Measurements from ENCODE around the gene PRICKLE3. TPM values are rescaled to one million over a fixed set of nuclear protein-coding genes. Genes with fewer than 3 reads are reported as not detected.

PRICKLE3 gene
- total RNA-seq, 1 experiment from 2014 or later, result 14.5 TPM

- CTCF ChIA-PET, result no interaction called here
- no peak for DNase-seq (ENCODE audit: unreplicated experiment)
- no peaks in the 10 kb centered on the region for H3K9me3 Mint-ChIP-seq (ENCODE audit: unreplicated experiment)
- no peaks in the 10 kb centered on the region for H3K4me1 Mint-ChIP-seq (ENCODE audit: insufficient read depth, unreplicated experiment)
- TF ChIP-seq, protein P1, sequence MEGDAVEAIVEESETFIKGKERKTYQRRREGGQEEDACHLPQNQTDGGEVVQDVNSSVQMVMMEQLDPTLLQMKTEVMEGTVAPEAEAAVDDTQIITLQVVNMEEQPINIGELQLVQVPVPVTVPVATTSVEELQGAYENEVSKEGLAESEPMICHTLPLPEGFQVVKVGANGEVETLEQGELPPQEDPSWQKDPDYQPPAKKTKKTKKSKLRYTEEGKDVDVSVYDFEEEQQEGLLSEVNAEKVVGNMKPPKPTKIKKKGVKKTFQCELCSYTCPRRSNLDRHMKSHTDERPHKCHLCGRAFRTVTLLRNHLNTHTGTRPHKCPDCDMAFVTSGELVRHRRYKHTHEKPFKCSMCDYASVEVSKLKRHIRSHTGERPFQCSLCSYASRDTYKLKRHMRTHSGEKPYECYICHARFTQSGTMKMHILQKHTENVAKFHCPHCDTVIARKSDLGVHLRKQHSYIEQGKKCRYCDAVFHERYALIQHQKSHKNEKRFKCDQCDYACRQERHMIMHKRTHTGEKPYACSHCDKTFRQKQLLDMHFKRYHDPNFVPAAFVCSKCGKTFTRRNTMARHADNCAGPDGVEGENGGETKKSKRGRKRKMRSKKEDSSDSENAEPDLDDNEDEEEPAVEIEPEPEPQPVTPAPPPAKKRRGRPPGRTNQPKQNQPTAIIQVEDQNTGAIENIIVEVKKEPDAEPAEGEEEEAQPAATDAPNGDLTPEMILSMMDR (IDR thresholded peaks at IDR 0.05; ENCODE audit: unreplicated experiment), result no peak
- H3K27me3 Mint-ChIP-seq (ENCODE audit: insufficient read depth, unreplicated experiment), result peaks cover 12% of the 10 kb centered on the region
- no peak overlapping the region for H3K27ac Mint-ChIP-seq (ENCODE audit: low read depth, unreplicated experiment)
- intact Hi-C loops (cut with micrococcal nuclease), result no loop called here
- no TSS peak for BruUV-seq (replicated peaks)
- no peaks in the 10 kb centered on the region for H3K36me3 Mint-ChIP-seq (ENCODE audit: insufficient read depth, unreplicated experiment)
- POLR2A ChIA-PET, result no interaction called here
- H3K4me3 Mint-ChIP-seq (ENCODE audit: unreplicated experiment), result no peak overlapping the region
Measured at GRCh38 chrX:49220100-49220499, 33.9 kb upstream of the PRICKLE3 start.

- peaks cover 11% of the 10 kb centered on the region for H3K27me3 Mint-ChIP-seq (ENCODE audit: insufficient read depth, unreplicated experiment)
- no peaks in the 10 kb centered on the region for H3K4me1 Mint-ChIP-seq (ENCODE audit: insufficient read depth, unreplicated experiment)
- H3K36me3 Mint-ChIP-seq (ENCODE audit: insufficient read depth, unreplicated experiment), result no peaks in the 10 kb centered on the region
- BruUV-seq (replicated peaks), result no TSS peak
- ChIA-PET CTCF (no interaction called here), POLR2A (no interaction called here)
- TF ChIP-seq, protein P1 (IDR thresholded peaks at IDR 0.05; ENCODE audit: unreplicated experiment), result no peak
- intact Hi-C loops (cut with micrococcal nuclease), result no loop called here
- no peak for DNase-seq (ENCODE audit: unreplicated experiment)
- no peak overlapping the region for H3K27ac Mint-ChIP-seq (ENCODE audit: low read depth, unreplicated experiment)
- H3K4me3 Mint-ChIP-seq (ENCODE audit: unreplicated experiment), result no peak overlapping the region
- peaks cover 12% of the 10 kb centered on the region for H3K9me3 Mint-ChIP-seq (ENCODE audit: unreplicated experiment)
Measured at GRCh38 chrX:49214996-49215526, 28.9 kb upstream of the PRICKLE3 start.

- Mint-ChIP-seq H3K27ac (ENCODE audit: low read depth, unreplicated experiment) (no peak overlapping the region), H3K4me1 (ENCODE audit: insufficient read depth, unreplicated experiment) (no peaks in the 10 kb centered on the region), H3K36me3 (ENCODE audit: insufficient read depth, unreplicated experiment) (no peaks in the 10 kb centered on the region), H3K9me3 (ENCODE audit: unreplicated experiment) (peaks cover 12% of the 10 kb centered on the region), H3K4me3 (ENCODE audit: unreplicated experiment) (no peak overlapping the region), H3K27me3 (ENCODE audit: insufficient read depth, unreplicated experiment) (peaks cover 5% of the 10 kb centered on the region)
- CTCF ChIA-PET, result interaction anchor here (0.9 kb wide), 1 partner anchor 25 kb away, joined by 5 read pairs; no protein-coding TSS in a partner anchor
- intact Hi-C loops (cut with micrococcal nuclease), result no loop called here
- POLR2A ChIA-PET, result no interaction called here
- TF ChIP-seq, protein P1 (IDR thresholded peaks at IDR 0.05; ENCODE audit: unreplicated experiment), result no peak
- BruUV-seq (replicated peaks), result no TSS peak
- no peak for DNase-seq (ENCODE audit: unreplicated experiment)
Measured at GRCh38 chrX:49214416-49214815, 28.2 kb upstream of the PRICKLE3 start.

- Mint-ChIP-seq H3K9me3 (ENCODE audit: unreplicated experiment) (peaks cover 12% of the 10 kb centered on the region), H3K36me3 (ENCODE audit: insufficient read depth, unreplicated experiment) (no peaks in the 10 kb centered on the region), H3K27ac (ENCODE audit: low read depth, unreplicated experiment) (no peak overlapping the region), H3K4me3 (ENCODE audit: unreplicated experiment) (no peak overlapping the region), H3K27me3 (ENCODE audit: insufficient read depth, unreplicated experiment) (no peaks in the 10 kb centered on the region), H3K4me1 (ENCODE audit: insufficient read depth, unreplicated experiment) (no peaks in the 10 kb centered on the region)
- TF ChIP-seq, protein P1 (IDR thresholded peaks at IDR 0.05; ENCODE audit: unreplicated experiment), result no peak
- ChIA-PET CTCF (interaction anchor here (0.7 kb wide), 1 partner anchor 780 kb away, joined by 3 read pairs; no protein-coding TSS in a partner anchor), POLR2A (no interaction called here)
- DNase-seq (ENCODE audit: unreplicated experiment), result no peak
- intact Hi-C loops (cut with micrococcal nuclease), result no loop called here
- BruUV-seq (replicated peaks), result no TSS peak
Measured at GRCh38 chrX:49212861-49213260, 26.7 kb upstream of the PRICKLE3 start.

Data from MCF 10A (cell line).